Measurements from ENCODE around the gene TYMS.

The TYMS gene

DNA sequence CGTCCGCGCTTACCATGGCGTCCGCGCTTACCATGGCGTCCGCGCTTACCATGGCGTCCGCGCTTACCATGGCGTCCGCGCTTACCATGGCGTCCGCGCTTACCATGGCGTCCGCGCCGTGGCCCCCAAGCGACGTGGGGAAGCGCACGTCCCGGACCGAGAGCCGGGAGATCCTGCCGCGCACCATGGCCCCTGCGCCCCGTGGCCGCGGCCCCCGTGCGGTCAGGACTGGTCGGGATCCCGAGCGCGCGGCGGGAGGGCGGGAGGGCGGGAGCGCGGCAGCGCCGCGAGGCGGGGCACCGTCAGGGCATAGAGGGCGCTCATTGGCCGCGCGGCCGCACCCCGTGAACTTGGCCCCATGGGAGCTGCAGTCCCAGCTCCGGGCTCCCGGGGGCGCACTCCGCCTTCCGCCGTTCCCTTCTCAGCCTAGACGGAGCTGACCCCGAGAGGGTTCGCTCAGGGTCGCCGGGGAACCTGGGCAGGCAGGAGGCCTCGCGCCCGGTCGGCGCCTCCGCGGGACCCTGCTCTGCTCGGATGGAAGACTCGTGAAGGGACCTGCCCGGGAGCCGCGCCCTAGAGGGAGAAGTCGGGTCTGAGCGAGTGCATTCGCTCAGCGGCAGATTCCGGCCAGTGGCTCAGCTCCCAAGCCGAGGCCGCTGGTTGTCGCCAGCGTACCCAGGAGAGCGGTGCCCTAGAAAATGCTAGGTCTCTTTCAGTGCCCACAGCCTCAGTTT, 55.1 kb downstream of the TYMS start, which contains the start of gene ENOSF1:
Gene ENOSF1 (minus strand): TSS at position 230 of the 734 bp plus-strand sequence. CDS start 43 bp downstream, at position 187.
- DNase-seq (ENCODE audit: low read depth): peak; percentile 73

DNA sequence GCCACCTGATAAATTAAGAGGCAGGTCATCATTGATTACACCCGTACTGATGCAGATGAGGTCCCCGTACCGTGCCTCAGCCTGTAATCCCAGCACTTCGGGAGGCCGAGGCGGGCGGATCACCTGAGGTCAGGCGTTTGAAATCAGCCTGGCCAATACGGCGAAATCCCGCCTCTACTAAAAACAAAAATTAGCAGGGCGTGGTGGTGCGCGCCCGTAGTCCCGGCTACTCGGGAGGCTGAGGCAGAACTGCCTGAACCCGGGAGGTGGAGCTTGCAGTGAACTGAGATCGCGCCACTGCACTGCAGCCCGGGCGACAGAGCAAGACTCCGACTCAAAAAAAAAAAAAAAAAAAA, 55.7 kb downstream of the TYMS start:
- DNase-seq (ENCODE audit: low read depth): no peak

DNA sequence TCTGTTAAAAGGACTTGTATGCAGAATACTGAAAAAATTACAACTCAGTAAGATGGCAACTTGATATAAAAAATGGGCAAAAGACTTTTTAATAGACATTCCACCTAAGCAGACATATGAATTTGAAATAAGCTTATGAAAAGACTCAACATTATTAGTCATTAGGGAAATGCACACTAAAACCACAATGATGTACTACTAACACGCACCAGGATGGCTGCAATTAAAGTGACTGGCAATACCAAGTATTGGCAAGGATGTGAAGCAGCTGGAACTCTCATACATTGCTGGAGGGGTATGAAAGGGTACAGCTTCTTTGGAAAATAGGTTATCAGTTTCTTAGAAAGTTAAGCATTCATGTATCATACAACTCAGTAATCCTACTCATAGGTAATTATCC, 58.2 kb downstream of the TYMS start:
- no peak for DNase-seq (ENCODE audit: low read depth)

- no peak for DNase-seq (ENCODE audit: low read depth)
These were observed 59.5 kb downstream of the TYMS start for GRCh38 chr18:717003-717402.

Data from activated T-helper 9 cell treated with anti-CD3 and anti-CD28 coated beads, Interleukin-2, amount 50 U/mL, for 16 hours (primary cell).